Fibroblast of mammary gland (primary cell): ENCODE data around the gene ADAMTS3.

Experiments
- DNase-seq: peaks from one replicate; pipeline ENCODE4 v3.0.0-alpha.2; 2010; ENCODE audit warnings: low read depth
- H3K4me3 ChIP-seq: 2 replicates; pipeline ENCODE4 v1.5.1; 2011; ENCODE audit warnings: low read depth, mild to moderate bottlenecking, low read length, moderate library complexity; ENCODE audit not compliant: control insufficient read depth
- CTCF ChIP-seq: conservative IDR thresholded peaks from 2 replicates; pipeline ENCODE4 v1.5.1; 2011; ENCODE audit warnings: low read depth, low read length, inconsistent platforms; ENCODE audit not compliant: control insufficient read depth, insufficient read depth

ADAMTS3 gene

GRCh38 chr4:72451349-72451748 is 117.7 kb downstream of the ADAMTS3 start:
- no peak overlapping the region for H3K4me3 ChIP-seq
- TF ChIP-seq CTCF, result no peak
- DNase-seq, result peak; percentile 19

- TF ChIP-seq CTCF, result no peak
- peak; percentile 43 for DNase-seq
- no peak overlapping the region for H3K4me3 ChIP-seq
Observed at GRCh38 chr4:72449705-72450104, 119.3 kb downstream of the ADAMTS3 start.

GRCh38 chr4:72448231-72448630 is 120.8 kb downstream of the ADAMTS3 start:
- DNase-seq, result no peak
- no peak for TF ChIP-seq CTCF
- no peak overlapping the region for H3K4me3 ChIP-seq

GRCh38 chr4:72446353-72447055 is 122.5 kb downstream of the ADAMTS3 start:
- DNase-seq, result peak; percentile 23
- H3K4me3 ChIP-seq, result no peak overlapping the region
- TF ChIP-seq CTCF, result no peak

DNA sequence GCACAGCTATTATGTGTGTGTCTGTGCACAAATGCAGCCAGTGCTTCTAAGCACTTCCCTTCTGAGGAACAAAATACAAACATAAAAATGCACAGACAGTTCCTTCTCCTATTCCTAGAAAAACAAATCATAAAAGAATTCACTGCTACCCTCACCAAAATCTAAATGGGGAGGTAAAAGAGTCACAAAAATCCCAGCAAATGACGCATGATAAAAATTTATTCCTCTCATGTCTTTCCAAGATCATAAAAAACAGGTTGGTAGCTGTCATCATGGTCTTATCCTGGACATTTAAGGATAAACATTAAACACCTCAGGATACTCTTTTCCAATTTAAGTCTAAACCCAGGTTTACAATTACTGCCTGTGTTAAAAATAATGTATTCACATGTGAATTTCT is 124.9 kb downstream of the ADAMTS3 start:
- no peak overlapping the region for H3K4me3 ChIP-seq
- TF ChIP-seq CTCF, result no peak
- DNase-seq, result no peak

- TF ChIP-seq CTCF, result no peak
- DNase-seq, result peak; percentile 36
- H3K4me3 ChIP-seq, result no peak overlapping the region
Observed at GRCh38 chr4:72442715-72443114, 126.3 kb downstream of the ADAMTS3 start.

DNA sequence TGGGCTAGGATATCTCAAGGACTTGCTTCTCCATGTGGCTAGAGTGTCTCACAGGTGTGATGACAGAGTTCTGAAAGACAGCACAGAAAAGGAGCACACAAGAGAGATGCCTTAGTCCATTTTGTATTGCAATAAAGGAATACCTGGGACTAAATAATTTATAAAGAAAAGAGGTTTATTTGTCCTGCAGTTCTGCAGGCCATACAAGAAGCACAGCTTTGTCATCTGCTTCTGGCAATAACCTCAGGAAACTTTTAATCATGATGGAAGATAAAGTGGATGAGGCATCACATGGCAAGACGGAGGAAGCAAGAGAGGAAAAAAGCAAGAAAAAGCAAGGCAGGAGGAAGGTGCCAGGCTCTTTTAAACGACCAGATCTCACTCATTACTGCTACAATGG is 126.9 kb downstream of the ADAMTS3 start:
- no peak overlapping the region for H3K4me3 ChIP-seq
- DNase-seq, result no peak
- no peak for TF ChIP-seq CTCF
